A172 (cell line): ENCODE data around the gene AWAT2. TPM values are rescaled to one million over a fixed set of nuclear protein-coding genes. Genes with fewer than 3 reads are reported as not detected.
"Not testable (repeated sequence)": the region's sequence is repeated elsewhere in the genome, so short reads cannot be mapped to it uniquely, and the experiment has no call there.

ENCODE experiments used
- DNase-seq: peaks from one replicate; pipeline ENCODE4 v3.0.0-alpha.2; 2015; ENCODE audit warnings: low spot score
- total RNA-seq: library from RNA; depleted of rRNA; stranded (reverse); fragments of >200 nt; shearing (Covaris generic); gene quantifications from 2 replicates; pipeline ENCODE4 v1.2.3, GENCODE V29; 2014

AWAT2 gene
- total RNA-seq, 1 experiment from 2014 or later: not detected

DNA sequence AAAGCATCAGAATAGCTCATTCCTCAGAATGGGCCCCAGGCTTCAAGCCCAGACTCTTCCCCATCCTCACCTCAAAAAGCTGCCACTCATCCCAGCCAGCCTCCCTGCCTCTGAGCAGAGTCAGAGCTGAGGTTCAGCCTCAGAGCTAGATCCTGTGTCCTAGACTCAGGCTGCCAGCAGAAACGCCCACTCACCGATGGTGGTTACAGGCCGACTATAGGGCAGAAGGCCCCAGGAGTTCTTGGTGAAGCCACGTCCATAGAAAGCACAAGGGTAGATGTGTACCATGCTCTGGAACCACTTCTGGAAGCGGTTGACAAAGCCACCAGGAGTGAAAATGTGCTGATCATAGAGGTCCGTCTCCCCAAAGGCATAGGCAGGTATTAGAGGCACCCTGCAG, 7.7 kb downstream of the AWAT2 start:
- DNase-seq: no peak

- no peak for DNase-seq
Measured at GRCh38 chrX:70039758-70040157, 10.0 kb downstream of the AWAT2 start.

DNA sequence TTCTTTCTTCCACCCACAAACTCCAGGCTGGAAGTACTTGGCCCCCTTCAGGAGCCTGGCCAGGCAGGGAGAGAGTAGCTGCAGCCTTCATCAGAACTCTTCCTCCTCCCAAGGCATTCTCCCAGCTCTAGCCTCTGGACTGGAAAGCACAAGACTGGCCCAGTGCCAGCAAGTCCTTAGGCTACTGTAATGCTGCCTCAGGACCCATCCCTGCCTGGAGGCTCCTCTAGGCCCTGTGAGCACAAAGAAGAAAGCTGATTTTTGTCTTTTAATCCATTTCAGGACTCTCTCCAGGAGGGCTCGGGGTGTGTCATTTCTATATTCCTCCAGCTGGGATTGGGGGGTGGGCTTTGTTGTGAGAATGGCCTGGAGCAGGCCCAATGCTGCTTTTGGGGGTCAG, 10.8 kb downstream of the AWAT2 start:
- no peak for DNase-seq

GRCh38 chrX:70038515-70038914, 11.2 kb downstream of the AWAT2 start:
- no peak for DNase-seq

- DNase-seq: no peak
Measured at GRCh38 chrX:70034646-70035045, 15.1 kb downstream of the AWAT2 start.

- peak; percentile 21 for DNase-seq
Measured at GRCh38 chrX:70033348-70034051, 16.2 kb downstream of the AWAT2 start.

- DNase-seq: no peak
Measured at GRCh38 chrX:70032792-70033191, 16.9 kb downstream of the AWAT2 start.

DNA sequence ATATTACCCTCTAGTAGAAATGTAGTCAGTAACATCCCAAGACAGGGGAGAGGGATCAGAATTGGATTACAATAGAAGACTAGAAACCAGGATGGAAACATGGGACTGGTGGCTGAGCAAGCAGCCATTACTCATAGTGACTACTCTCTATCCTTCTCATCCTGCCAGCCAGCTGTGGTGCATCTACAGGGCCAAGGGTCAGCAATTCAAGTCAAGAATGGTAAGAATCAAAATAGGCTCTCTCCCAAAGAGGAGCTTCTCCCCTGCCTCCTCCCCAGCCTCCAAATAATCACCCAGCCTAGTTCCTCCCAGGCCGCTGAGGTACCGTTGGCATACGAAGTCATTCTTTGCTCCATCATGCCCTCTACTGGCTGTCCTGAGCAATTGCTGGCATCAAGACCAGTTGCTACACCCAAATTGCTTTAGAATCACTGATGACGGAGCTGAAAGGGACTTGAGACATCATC, 19.4 kb downstream of the AWAT2 start:
- DNase-seq: peak; percentile 55

DNA sequence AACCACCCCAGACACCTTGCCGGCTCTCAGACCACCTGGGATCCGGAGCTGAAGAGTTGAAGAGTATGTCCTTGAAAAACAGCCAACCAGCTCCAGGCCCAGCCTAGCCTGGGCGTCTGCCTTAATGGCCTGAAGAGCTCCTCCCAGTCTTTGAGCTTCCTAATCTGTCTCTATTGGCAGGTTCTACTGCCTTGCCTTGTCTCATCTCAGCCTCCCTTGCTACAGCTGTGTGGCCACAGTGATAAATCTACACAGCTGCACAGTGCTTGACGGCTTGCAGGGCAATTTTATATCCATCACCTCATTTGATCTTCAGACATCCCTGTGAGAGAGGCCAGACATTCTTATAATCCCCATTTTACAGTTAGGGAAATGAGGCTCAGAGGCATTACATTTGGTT, 19.9 kb downstream of the AWAT2 start:
- DNase-seq: no peak

DNA sequence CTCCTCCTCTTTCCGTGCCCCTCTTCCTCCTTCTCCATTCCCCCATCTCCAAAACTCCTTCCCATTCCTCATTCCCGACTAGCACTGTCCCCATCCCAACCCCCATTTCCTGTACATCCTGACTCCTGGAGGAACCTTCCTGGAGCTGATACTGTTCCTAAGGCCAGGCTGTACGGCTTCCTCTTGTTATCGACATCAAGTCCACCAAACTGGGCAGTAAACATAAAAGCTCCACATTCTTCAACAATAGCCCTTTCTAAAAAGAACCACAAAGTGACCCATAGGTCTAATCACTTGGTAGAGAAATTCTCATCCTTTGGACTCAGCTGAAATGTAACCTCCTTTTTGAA, 22.9 kb downstream of the AWAT2 start:
- DNase-seq: no peak

- no peak for DNase-seq
Measured at GRCh38 chrX:70026112-70026850, 23.5 kb downstream of the AWAT2 start.

DNA sequence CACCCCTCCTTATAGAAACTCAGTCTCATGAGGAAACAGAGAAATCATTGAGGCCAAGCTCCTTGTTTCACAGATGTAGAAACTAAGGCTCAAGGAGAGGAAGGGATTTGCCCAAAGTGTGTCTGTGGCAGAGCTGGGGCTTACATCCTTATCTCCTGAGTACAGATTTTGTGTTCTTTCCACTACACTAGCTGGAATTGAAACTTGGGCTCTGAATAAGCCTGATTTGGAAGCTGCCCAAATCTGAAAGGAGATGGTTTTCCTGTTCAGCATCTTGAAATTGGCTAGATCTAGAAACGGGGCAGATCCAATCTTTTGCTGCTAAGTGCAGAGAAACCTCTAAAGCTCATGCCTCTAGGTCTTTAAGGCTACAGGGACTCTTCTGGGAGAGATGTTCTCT, 24.3 kb downstream of the AWAT2 start:
- no peak for DNase-seq

DNA sequence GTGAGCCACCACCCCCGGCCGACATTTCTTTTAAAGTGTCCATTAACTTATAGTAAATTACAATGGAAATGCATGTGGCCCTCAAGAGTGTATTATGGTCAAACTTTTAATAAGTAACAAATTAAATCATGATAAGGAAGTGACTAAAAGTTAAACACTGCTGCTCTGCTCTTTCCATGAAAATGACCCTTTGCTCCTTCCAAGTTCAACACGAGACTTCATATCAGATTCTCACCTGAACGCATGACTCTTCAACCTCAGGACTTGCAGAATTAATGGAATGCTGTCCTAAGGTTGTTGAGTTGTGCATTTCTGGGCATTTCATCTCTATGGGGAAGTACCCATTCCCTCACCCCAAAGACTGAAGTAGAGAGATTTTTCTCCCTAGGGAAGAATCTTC, 27.1 kb downstream of the AWAT2 start:
- DNase-seq: no peak

- no peak for DNase-seq
Measured at GRCh38 chrX:70016513-70016912, 33.2 kb downstream of the AWAT2 start.

- DNase-seq: no peak
Measured at GRCh38 chrX:70013466-70014381, 36.0 kb downstream of the AWAT2 start.

GRCh38 chrX:70012756-70013155, 37.0 kb downstream of the AWAT2 start:
- DNase-seq: no peak

- no peak for DNase-seq
Measured at GRCh38 chrX:70009970-70010369, 39.8 kb downstream of the AWAT2 start.

DNA sequence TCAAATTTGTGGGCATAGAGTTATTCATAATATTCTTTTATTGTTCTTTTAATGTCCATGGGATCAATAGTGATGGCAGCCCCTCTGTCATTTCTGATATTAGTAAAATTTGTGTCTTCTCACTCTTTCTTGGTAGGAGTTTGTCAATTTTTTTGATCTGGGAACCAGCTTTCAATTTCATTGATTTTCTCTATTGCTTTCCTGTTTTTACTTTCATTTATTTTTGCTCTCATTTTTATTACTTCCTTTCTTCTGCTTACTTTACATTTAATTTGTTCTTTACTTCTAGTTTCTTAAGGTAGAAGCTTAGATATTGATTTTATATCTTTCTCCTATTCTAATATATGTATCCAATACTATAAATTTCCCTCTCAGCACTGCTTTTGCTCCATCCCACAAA, 40.7 kb downstream of the AWAT2 start:
- DNase-seq: no peak

DNA sequence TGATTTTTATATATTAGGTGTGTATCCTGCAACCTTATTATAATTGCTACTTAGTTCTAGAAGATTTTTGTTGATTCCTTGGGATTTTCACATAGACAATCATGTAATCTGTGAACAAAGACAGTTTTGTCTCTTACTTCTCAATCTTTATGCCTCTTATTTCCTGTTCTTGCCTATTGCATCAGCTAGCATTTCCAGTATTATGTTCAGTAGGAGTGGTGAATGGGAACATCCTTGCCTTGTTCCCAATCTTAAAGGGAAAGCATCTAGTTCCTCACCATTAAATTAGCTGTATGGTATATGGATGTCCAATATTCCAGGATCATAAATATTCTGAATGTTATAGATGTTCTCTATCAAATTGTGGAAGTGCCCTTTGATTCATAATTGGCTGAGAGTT, 41.8 kb downstream of the AWAT2 start:
- no peak for DNase-seq

DNA sequence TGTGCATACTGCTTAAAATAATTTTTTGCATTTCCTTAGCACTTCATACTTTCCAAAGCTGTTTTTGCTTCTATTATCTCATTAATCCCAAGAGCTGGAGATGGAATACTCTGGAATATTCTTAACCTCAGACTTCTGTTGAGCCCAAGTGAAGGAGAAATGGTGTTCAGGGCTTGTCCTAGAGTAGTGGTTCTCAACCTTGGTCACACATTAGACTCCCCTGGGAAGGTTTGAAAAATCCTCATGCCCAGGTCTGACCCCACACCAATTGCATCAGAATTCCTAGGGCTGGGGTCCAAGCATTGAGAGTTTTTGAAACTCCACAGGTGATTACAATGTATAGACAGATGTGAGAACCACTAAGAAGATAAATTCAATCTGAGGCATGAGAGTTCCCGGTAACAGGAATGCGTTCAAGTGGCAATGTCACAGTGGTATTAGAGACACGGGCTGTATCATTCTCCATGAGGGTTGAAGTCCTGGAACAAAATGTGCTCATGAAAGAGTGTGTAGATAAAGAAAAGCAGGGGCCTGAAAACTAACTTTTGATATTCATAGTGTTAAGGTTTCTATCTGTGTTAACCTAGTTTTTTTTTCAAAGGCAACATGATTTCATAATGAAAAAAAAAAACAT, 47.9 kb downstream of the AWAT2 start:
- DNase-seq: no peak

DNA sequence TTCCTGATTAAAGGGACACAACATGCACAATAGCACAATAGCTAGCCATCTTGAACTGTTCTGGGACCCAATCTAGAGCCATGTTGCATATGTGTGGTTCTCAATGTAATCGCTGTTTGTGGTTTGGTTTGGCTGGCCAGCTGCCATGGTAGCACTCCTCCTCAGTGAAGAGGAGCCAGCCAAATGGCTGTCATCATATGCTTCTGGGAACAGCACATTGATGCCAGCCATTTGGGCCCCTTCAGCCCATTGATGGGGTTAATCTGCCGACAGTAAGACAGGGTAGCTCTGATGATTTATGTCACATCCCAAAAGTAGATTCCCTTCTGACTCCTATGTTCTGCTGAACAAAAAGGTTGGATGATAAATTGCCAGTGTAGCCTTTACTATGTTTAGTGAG, 48.5 kb downstream of the AWAT2 start:
- DNase-seq: no peak

DNA sequence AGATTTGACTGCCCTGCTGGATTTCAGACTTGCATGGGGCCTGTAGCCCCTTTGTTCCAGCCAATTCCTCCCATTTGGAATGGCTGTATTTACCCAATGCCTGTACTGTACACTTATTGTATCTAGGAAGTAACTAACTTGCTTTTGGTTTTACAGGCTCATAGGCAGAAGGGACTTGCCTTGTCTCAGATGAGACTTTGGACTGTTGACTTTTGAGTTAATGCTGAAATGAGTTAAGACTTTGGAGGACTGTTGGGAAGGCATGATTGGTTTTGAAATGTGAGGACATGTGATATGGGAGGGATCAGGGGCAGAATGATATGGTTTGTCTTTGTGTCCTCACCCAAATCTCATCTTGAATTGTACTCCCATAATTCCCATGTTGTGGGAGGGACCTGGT, 51.4 kb downstream of the AWAT2 start:
- not testable (repeated sequence) for DNase-seq
